ENCODE results near the gene GRAMD1B. TPM values are rescaled to one million over a fixed set of nuclear protein-coding genes. Genes with fewer than 3 reads are reported as not detected.

GRAMD1B gene
- total RNA-seq = 154 and 155 TPM in 2 replicates

DNA sequence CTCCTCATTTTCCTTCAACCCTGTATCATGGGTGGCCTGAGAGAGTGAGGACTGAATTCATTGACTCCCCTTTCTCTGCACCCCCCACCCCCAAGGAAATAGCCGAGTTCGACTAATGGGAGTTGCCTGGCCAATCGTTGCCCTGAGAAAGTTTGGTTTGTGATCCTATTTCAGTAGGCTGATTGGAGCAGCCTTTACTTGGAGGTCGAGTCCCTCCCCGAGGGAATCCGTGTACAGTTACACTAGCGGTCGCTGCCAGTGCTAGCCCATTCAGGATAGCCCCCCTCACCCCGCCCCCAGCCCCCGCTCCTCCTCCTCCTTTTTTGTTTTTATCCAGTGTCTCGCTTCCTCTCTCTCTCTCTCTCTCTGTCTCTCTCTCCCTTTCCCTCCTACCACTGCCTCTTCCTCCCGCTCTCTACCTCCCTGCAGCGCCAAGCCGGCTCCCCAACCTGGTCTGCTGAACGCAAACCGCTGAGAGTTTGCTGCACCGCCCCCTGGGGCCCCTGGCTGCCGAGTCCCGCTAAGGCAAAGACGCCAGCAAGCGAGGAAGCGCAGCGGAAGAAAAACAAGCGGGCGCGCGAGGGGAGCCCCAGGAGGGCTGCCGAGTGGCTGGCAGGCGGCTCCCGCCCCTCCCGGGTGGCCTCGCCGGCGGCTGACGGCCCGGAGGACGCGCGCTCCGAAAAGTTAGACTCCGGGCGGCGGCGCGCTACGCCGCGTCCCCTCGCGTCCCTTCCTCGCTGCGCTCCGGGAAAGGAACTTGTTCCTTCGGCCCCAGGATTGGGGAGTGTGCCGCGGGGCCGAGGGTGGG, at the start of gene GRAMD1B:
Gene GRAMD1B, plus strand, starts transcription at position 357 of the 808 bp plus-strand sequence. CDS start 524 bp downstream, outside the sequence.
- H3K9me3 Mint-ChIP-seq = no peaks in the 10 kb centered on the region
- intact Hi-C loops (cut with micrococcal nuclease) = loop anchor here (5.0 kb wide), 1 partner anchor 368 kb away; the partner anchor contains the start of gene HSPA8
- H3K27me3 Mint-ChIP-seq (ENCODE audit: insufficient read depth) = no peaks in the 10 kb centered on the region
- H3K4me3 Mint-ChIP-seq = peak within 1 kb of the TSS; percentile 91
- peak within 1 kb of the TSS; percentile 93 for H3K27ac Mint-ChIP-seq
- peaks cover 76% of the 10 kb centered on the region for H3K4me1 Mint-ChIP-seq (ENCODE audit: low read depth)
- DNase-seq (ENCODE audit: low spot score) = peak; percentile 78
- H3K36me3 Mint-ChIP-seq (ENCODE audit: low read depth) = peaks cover 48% of the 10 kb centered on the region

DNA sequence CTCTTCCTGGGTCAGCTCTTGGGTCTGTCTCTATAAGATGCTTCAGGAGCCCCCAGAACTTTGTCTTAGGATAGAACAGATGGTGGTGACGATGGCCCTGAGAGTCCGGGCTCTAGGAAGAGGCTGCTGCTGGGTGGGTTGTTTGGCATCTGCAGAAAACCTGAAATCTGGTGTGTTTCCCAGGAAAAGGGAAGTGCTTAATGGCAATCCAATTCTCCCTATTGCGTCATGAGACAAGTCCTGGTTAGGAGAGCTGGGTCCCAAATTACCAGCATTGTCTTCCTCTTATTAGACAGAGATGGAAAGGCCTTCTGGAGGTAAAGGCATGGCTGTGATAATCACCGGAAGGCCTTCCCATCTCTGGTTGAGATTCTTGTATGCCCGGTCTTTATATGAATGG, 48.9 kb upstream of the GRAMD1B start:
- intact Hi-C loops (cut with micrococcal nuclease) = no loop called here
- Mint-ChIP-seq H3K36me3 (ENCODE audit: low read depth) (peaks cover 26% of the 10 kb centered on the region), H3K27ac (peak overlapping the region; percentile 79), H3K9me3 (no peaks in the 10 kb centered on the region), H3K4me1 (ENCODE audit: low read depth) (peaks cover 57% of the 10 kb centered on the region), H3K4me3 (peak overlapping the region; percentile 62), H3K27me3 (ENCODE audit: insufficient read depth) (no peaks in the 10 kb centered on the region)
- no peak for DNase-seq (ENCODE audit: low spot score)

- peak overlapping the region; percentile 62 for H3K4me3 Mint-ChIP-seq
- H3K9me3 Mint-ChIP-seq = no peaks in the 10 kb centered on the region
- intact Hi-C loops (cut with micrococcal nuclease) = loop anchor here (1.0 to 2.0 kb wide), 13 partner anchors 11 to 637 kb away; no protein-coding TSS in a partner anchor
These were observed 48.1 kb upstream of the GRAMD1B start for GRCh38 chr11:123381817-123382554.

DNA sequence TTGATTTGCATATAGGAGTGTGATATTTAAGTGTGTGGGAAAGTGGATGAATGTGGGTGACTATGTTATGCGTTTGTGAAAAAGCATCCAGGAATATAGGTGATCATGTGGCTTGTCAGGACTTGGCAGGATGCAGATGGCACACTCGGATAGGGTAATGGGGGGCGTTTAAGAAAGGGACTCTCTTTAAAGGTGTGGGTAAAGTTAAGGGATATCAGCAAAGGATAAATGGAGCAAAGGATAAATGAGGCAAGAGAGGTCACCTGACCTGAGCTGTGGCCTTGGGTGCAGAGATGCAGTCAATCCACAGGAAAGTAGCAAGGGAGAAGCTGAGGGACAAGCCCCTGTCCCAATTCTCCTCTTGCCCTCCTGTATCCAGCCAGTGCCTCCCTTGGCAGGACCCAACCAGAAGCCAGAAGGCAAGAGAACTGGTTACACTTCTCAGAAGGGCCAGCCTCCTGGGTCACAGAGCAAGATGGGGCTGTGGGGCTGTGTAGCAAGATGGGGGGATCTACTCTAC, 47.5 kb upstream of the GRAMD1B start:
- intact Hi-C loops (cut with micrococcal nuclease) = loop anchor here (1.0 to 2.0 kb wide), 13 partner anchors 11 to 638 kb away; no protein-coding TSS in a partner anchor
- Mint-ChIP-seq H3K9me3 (no peaks in the 10 kb centered on the region), H3K27ac (no peak overlapping the region), H3K4me1 (ENCODE audit: low read depth) (peaks cover 43% of the 10 kb centered on the region), H3K4me3 (no peak overlapping the region), H3K36me3 (ENCODE audit: low read depth) (peaks cover 14% of the 10 kb centered on the region), H3K27me3 (ENCODE audit: insufficient read depth) (no peaks in the 10 kb centered on the region)
- no peak for DNase-seq (ENCODE audit: low spot score)

More at GRCh38 chr11:123381817-123382554, 48.1 kb upstream of the GRAMD1B start:
- Mint-ChIP-seq H3K27me3 (ENCODE audit: insufficient read depth) (no peaks in the 10 kb centered on the region), H3K4me1 (ENCODE audit: low read depth) (peaks cover 49% of the 10 kb centered on the region), H3K36me3 (ENCODE audit: low read depth) (peaks cover 18% of the 10 kb centered on the region), H3K27ac (peak overlapping the region; percentile 79)
- DNase-seq (ENCODE audit: low spot score) = peak; percentile 70

GRCh38 chr11:123384116-123384515, 46.0 kb upstream of the GRAMD1B start:
- no peaks in the 10 kb centered on the region for H3K9me3 Mint-ChIP-seq
- no peak overlapping the region for H3K4me3 Mint-ChIP-seq
- peaks cover 28% of the 10 kb centered on the region for H3K4me1 Mint-ChIP-seq (ENCODE audit: low read depth)
- DNase-seq (ENCODE audit: low spot score) = no peak
- H3K27ac Mint-ChIP-seq = no peak overlapping the region
- peaks cover 13% of the 10 kb centered on the region for H3K36me3 Mint-ChIP-seq (ENCODE audit: low read depth)
- intact Hi-C loops (cut with micrococcal nuclease) = no loop called here
- H3K27me3 Mint-ChIP-seq (ENCODE audit: insufficient read depth) = no peaks in the 10 kb centered on the region

GRCh38 chr11:123386796-123387510, 43.1 kb upstream of the GRAMD1B start:
- H3K36me3 Mint-ChIP-seq (ENCODE audit: low read depth) = peaks cover 19% of the 10 kb centered on the region
- H3K27me3 Mint-ChIP-seq (ENCODE audit: insufficient read depth) = no peaks in the 10 kb centered on the region
- H3K4me3 Mint-ChIP-seq = no peak overlapping the region
- intact Hi-C loops (cut with micrococcal nuclease) = no loop called here
- DNase-seq (ENCODE audit: low spot score) = no peak
- H3K9me3 Mint-ChIP-seq = no peaks in the 10 kb centered on the region
- H3K4me1 Mint-ChIP-seq (ENCODE audit: low read depth) = peaks cover 19% of the 10 kb centered on the region
- no peak overlapping the region for H3K27ac Mint-ChIP-seq

DNA sequence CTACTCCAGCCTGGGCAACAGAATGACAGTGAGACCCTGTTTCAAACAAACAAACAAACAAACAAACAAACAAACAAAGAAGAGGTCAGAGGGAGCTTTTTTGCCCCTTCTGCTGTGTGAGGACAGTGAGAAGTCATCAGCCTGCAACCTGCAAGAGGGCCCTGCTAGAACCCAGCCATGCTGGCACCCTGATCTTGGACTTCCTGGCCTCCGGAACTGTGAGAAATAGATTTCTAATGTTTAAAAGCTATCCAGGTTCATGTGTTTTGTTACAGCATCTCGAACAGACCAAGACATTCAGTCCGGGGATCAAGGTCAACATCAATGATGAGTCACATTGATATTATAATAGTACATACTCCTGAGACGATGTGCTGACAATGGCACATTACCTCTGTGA, 41.4 kb upstream of the GRAMD1B start:
- intact Hi-C loops (cut with micrococcal nuclease) = no loop called here
- H3K4me3 Mint-ChIP-seq = no peak overlapping the region
- no peak overlapping the region for H3K27ac Mint-ChIP-seq
- H3K27me3 Mint-ChIP-seq (ENCODE audit: insufficient read depth) = no peaks in the 10 kb centered on the region
- peaks cover 22% of the 10 kb centered on the region for H3K36me3 Mint-ChIP-seq (ENCODE audit: low read depth)
- DNase-seq (ENCODE audit: low spot score) = no peak
- H3K4me1 Mint-ChIP-seq (ENCODE audit: low read depth) = peaks cover 36% of the 10 kb centered on the region
- no peaks in the 10 kb centered on the region for H3K9me3 Mint-ChIP-seq

GRCh38 chr11:123390146-123390545, 39.9 kb upstream of the GRAMD1B start:
- no peak overlapping the region for H3K27ac Mint-ChIP-seq
- H3K4me1 Mint-ChIP-seq (ENCODE audit: low read depth) = peaks cover 51% of the 10 kb centered on the region
- H3K27me3 Mint-ChIP-seq (ENCODE audit: insufficient read depth) = no peaks in the 10 kb centered on the region
- H3K4me3 Mint-ChIP-seq = no peak overlapping the region
- DNase-seq (ENCODE audit: low spot score) = no peak
- intact Hi-C loops (cut with micrococcal nuclease) = no loop called here
- peaks cover 31% of the 10 kb centered on the region for H3K36me3 Mint-ChIP-seq (ENCODE audit: low read depth)
- peaks cover 3% of the 10 kb centered on the region for H3K9me3 Mint-ChIP-seq

DNA sequence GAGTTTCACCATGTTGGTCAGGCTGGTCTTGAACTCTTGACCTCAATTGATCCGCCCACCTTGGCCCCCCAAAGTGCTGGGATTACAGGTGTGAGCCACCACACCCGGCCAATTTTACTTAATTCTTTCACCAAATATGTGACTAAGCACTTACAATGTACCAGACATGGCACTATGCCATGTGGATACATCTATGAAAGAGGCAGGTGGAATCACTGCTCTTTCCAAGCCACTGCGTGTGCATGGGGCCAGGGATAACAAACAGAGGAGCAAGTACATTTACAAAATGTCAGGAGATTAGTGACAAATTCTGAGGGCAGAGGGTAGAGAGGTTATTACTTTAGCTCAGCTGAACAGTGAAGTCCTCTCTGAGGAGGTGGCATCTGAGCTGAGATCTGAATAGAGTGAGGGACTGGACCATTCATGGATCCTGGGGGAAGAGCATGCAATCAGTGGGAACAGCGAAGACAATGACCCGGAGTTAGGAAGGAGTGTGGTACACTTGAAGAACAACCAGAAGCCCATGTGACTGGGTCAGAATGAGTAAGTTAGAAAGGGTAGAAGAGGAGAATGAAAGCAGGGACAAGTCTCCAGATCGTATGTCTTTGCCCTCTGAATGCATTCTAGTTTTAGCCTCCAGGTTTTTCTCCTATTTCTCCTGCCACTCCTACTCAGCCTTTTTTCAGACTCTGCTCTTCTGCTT, 38.3 kb upstream of the GRAMD1B start:
- H3K27me3 Mint-ChIP-seq (ENCODE audit: insufficient read depth) = no peaks in the 10 kb centered on the region
- peaks cover 37% of the 10 kb centered on the region for H3K36me3 Mint-ChIP-seq (ENCODE audit: low read depth)
- H3K9me3 Mint-ChIP-seq = peaks cover 3% of the 10 kb centered on the region
- intact Hi-C loops (cut with micrococcal nuclease) = loop anchor here (1.0 to 2.0 kb wide), 2 partner anchors 13 to 16 kb away; no protein-coding TSS in a partner anchor
- H3K4me3 Mint-ChIP-seq = peak overlapping the region; percentile 52
- DNase-seq (ENCODE audit: low spot score) = no peak
- H3K4me1 Mint-ChIP-seq (ENCODE audit: low read depth) = peaks cover 66% of the 10 kb centered on the region
- H3K27ac Mint-ChIP-seq = peak overlapping the region; percentile 72

- peak overlapping the region; percentile 52 for H3K4me3 Mint-ChIP-seq
- DNase-seq (ENCODE audit: low spot score) = no peak
- peak overlapping the region; percentile 72 for H3K27ac Mint-ChIP-seq
- intact Hi-C loops (cut with micrococcal nuclease) = loop anchor here (1.0 to 2.0 kb wide), 2 partner anchors 14 to 15 kb away; no protein-coding TSS in a partner anchor
- no peaks in the 10 kb centered on the region for H3K27me3 Mint-ChIP-seq (ENCODE audit: insufficient read depth)
- H3K4me1 Mint-ChIP-seq (ENCODE audit: low read depth) = peaks cover 68% of the 10 kb centered on the region
- H3K36me3 Mint-ChIP-seq (ENCODE audit: low read depth) = peaks cover 37% of the 10 kb centered on the region
- peaks cover 3% of the 10 kb centered on the region for H3K9me3 Mint-ChIP-seq
These were observed 37.6 kb upstream of the GRAMD1B start for GRCh38 chr11:123392431-123392830.

DNA sequence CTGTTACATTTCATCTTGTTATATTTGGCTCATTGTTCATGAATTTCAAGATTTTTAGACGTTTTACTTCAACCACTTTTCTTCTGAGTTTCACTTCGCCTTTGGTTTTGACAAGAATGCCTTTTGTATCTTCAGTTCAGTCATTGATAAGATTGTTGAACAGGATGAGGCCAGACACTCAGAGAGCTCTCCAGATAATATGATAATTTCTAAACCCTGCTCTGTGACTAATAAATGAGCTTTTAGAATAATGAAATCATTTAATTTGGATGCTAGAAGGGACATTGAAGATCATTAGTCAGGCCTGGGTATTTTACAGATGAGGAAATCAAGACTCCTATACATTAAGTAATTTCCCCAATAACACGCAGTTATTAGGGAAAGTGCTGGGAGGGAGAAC, 37.2 kb upstream of the GRAMD1B start:
- peaks cover 72% of the 10 kb centered on the region for H3K4me1 Mint-ChIP-seq (ENCODE audit: low read depth)
- intact Hi-C loops (cut with micrococcal nuclease) = loop anchor here (1.0 to 2.0 kb wide), 3 partner anchors 11 to 14 kb away; no protein-coding TSS in a partner anchor
- peak overlapping the region; percentile 8 for H3K4me3 Mint-ChIP-seq

More for the DNA sequence above, 37.2 kb upstream of the GRAMD1B start:
- Mint-ChIP-seq H3K36me3 (ENCODE audit: low read depth) (peaks cover 39% of the 10 kb centered on the region), H3K27ac (peak overlapping the region; percentile 45), H3K27me3 (ENCODE audit: insufficient read depth) (no peaks in the 10 kb centered on the region), H3K9me3 (peaks cover 3% of the 10 kb centered on the region)
- no peak for DNase-seq (ENCODE audit: low spot score)

All from activated T-helper 1 cell treated with anti-CD3 and anti-CD28 coated beads, Interleukin-12 subunit alpha, Interleukin-12 subunit beta, Interleukin-2, Interleukin-4 antibody, amounts not matched to agents 30 ng/mL and 10 ng/mL and 1 ng/mL, durations not matched to agents 14 hours and 24 hours and 36 hours (primary cell).